GM18511 (cell line): ENCODE results near the gene TNFAIP2.

Source experiments
- ATAC-seq: cut with Tn5 transposase; IDR thresholded peaks from one replicate; pipeline ENCODE4 v1.9.1; 2021; ENCODE audit warnings: mild to moderate bottlenecking, moderate library complexity; ENCODE audit not compliant: unreplicated experiment

Gene TNFAIP2

DNA sequence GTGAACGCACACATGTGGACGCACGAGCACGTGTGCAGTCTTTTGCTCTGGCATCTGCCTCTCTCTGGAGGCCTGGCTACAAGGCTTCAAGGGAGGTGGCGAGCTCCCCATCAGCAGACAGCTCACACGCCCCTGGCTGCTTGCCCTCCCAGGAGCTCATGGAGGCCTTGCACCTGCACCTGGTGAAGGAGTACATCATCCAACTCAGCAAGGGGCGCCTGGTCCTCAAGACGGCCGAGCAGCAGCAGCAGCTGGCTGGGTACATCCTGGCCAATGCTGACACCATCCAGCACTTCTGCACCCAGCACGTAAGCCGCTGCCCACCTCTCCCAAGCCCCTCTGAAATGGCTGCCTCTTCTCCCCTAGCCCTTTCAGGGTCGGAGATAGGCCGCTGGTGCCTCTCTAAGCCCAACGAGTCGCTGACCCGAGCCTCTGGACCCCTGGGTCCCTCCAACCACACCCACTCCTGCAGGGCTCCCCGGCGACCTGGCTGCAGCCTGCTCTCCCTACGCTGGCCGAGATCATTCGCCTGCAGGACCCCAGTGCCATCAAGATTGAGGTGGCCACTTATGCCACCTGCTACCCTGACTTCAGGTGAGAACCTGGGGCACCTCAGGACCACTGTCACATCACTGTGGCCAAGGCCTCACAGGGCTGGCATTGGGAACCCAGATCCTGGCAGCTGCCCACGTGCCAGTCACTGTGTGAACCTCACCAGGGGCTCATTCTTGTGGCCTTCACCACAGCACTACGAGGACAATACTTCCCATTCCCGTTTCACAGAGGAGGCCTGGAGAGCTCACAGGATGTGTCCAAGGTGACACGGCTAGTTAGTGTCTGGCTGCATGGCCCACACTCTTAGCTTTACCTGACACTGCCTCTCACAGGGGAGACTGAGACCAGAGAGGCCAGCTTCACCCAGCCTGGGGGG, 10.2 kb downstream of the TNFAIP2 start:
- ATAC-seq = no peak

DNA sequence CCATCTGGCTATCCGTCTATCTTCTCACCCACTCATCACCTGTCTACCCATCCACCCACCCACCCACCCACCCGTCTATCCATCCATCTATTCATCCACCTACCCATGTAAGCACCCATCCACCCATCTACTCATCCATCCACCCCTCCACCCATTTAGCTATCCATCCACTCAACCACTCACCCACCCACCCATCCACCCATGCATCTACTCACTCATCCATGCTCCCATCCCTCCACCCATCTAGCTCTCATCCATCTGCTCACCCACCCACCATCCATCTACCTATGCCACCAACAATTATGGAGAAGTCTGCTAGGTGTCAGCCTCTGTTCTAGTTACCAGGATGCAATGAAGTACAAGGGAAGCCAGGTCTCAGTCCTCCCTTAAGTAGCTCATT, 11.1 kb downstream of the TNFAIP2 start:
- no peak for ATAC-seq

DNA sequence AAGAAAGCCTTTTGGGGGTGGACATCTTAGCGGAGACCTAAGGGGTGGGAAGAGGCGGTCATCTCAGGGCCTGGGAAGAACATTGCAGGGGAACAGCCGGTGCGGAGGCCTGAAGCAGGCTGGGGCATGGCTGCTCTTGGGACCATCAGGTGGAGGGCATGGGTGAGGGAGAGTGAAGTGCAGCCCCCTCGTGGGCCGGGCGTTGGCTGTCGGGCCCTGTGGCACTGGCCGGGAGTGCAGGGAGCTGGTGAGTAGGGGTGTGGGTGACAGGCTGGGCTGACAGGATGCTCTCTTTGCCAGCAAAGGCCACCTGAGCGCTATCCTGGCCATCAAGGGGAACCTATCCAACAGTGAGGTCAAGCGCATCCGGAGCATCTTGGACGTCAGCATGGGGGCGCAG, 11.7 kb downstream of the TNFAIP2 start:
- ATAC-seq = no peak

DNA sequence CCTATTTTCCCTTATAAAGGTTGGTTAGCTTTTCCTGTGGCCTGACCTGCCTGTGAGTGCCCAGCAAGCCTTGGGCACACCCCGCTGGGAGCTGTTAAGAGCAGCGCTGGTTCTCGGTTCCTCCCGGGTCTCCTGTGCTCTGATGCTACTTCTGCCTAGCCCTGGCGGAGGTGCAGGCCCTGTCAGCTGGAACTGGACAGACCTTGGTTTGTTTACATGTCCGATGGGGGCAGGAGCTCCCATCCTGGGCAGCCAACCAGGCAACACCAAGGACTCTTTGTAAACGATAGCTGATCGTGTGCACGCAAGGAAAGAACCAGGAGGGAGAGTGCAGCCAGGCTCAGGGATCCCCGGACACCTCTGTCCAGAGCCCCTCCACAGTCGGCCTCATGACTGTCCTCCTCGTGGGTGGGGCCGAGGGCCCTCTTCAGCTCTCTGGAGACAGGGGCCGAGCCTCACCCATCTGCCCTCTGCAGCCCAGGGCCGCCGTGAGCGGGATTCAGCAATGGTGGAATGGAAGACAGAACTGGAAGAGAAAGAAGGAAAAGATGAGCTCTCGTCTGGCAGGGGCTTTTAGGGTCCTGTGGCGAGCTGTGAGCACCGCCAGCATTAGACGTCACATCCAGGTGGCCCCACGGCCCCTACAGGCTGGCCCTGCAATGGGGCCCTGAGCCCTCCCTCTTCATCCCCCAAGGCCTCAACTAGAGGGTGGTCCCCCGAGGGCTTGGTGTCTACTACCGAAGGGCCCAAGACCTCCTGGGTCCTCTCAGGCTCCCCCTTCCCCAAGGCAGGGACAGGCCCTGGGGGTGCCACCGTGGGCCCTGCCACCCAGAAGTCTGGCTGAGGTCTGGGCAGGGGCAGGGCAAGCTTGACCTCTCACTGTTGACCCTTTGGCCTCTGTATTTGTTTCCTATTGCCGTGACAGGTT, 12.3 kb downstream of the TNFAIP2 start:
- ATAC-seq = no peak

DNA sequence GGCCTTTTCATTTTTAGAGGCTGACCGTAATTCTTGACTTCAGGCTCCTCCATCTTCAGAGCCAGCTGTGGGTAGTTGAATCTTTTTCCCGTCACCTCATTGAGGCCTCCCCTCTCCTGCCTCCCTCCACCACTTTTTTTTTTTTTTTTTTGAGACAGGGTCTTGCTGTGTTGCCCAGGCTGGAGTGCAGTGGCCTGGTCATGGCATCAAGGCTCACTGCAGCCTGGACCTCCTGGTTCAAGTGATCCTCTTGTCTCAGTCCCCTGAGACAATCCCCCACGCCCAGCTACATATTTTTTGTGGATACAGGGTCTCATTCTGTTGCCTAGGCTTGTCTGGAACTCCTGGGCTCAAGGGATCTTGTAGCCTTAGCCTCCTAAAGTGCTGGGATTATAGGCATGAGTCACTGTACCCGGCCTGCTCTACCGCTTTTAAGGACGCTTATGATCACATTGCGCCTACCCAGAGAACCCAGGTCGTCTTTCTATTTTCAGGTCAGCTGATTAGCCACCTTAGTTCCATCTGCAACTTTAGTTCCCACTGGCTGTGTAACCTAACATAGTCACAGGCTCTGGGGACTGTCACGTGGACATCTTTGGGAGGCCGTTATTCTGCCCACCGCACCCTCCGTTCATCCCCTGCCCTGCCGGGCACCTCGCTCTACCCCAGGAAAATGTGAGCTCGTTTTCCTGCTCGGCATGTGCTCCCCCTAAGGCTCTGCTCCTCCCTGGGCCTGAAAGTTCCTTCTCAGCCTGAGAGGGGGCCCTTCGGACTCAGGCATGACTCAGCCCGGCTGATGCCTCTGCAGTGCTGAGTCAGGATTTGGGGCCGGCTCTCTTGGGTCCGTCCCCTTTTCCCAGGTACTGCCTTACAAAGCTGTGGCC, 13.4 kb downstream of the TNFAIP2 start:
- ATAC-seq = no peak

DNA sequence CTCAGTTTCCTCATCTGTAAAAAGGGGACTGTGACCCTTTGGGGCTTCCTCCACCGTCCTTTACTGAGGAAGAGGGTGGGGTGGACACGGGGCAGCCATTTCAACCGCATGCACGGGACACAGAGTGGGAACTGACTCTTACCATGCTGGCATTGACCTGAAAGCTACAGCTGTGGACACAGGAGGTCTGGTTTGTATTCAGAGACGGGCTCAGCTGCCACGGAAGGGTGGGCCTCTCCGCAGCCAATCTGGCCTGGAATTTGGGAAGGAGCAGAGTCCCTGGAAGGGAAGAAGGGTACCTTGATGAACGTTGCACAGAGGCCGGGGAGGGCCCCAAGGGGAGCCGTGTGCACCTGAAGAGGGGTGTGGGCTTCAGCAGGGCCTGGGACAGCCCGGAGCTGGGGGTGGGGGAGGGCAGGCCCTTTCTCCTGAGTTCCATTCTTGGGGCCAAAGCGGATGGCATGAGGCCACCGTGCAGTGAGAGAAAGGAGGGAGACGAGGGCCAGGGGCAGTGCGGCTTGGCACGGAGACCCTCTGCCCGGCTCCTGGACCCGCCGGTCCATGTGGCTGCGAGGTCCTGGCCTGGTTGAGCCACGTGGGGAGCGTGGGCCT, 14.5 kb downstream of the TNFAIP2 start:
- no peak for ATAC-seq

DNA sequence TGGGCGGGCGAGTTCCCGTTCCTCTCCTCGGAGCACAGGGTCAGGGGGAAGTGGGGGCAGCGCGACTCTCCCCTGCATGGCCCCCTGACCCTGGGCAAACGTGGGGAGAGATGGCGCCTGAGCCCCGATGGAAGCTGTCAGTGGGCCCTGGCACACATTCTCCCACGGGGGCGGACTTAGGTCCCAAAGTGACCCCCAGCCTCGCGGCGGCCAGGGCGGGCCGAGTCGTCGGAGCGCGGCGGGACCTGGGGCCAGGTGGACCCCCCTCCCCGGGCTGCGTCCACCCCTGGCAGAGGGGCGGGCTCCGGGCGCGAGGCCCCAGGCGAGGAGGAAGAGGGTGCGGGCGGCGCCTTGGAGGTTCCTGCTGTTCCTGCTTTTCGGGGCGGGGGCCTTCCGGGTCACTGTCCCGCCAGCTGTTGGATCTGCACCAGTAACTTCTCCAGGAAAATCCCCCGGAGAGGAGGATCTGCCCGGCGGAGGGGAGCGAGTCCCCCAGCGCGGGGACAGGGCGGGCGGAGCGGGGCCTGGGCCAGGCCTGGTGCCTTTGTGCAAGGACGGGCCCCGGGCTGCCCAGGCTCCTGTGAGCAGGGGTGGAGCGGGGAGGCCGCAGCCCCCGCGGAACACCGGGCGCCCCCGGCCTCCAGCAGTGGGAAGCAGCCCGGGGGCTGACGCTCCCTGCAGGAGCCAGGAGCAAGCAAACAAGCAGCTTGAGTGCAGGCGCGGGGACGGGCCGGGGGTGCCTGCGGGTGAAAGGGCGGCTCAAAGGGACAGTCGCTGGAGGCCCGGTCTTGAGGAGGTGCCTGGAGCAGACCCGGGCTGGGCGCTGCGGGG, 15.3 kb downstream of the TNFAIP2 start:
- ATAC-seq = no peak

DNA sequence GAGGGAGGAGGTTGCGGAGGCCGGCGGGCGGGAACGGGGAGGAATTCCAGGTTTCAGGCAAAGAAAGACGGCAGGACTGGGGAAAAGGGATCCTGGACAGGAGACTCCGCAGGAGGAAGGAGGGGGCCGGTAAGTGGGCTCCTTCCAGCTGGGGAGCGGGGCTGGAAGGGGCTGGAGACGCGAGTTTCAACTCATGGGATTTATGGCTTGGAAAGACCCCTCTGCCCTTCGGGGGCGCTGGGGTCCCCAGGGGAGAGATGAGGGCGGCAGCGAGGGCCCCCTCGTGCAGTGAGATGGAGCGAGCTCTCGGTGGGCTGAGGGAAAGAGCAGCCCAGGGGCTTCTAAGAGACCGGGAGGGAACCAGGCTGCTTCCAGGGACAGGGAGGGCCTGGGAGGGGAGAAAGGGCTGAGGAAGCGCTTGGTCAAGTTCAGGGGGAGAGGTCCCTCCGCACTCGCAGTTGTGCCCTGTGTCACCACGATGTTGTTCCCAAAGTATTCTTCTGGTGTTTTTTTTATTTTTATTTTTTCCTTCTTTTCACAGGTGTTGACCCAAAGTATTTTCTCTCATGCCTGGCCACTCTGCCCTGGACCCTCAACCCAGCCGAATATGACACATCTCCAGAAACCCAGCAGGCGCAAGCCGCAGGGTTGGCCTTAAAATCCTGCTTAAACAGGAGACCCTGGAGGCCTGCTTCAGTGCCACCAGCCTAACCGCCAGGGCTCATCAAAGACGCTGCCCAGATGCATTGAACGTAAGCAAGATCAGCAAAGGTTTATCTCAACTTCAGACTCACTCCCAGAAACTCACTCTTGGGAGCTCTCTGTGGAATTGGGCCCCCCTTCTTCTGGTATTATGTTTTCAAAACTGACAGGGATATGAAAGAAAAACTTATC, 16.1 kb downstream of the TNFAIP2 start:
- no peak for ATAC-seq

DNA sequence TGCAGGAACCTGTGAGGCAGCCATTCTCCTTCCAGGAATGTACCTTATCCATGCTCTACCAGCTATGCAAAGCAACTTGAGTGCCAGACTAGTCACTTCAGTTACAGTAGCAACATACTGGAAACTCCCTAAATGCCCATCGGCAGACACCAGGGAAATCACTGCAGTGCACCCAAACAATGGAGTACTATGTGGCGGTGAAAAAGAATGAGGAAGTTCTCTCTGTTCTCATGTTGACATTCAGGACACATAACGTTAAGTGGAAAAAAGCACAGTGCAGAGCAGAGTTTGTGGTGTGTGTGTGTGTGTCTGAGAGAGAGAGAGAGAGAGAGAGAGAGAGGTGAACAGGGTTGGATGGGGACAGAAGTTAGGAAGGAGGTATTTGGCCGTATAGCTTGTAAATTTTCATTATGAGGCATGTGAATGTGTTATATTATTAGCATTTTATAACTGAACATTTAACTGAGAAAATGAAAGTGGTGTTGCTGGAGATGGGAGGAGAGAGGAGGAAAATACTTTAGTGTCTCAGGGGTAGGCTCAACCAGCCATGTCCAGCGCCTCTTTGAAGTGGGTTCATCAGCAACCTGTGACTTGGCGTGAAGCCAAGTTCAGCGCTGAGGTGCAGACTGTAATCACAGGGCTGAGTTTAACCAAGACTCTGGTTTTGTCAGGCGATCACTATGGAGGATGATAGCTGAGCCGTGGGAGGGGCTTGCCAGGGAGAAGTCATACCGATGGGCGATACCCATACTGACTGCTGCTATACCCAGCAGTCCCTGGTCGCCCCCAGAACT, 17.3 kb downstream of the TNFAIP2 start:
- no peak for ATAC-seq

DNA sequence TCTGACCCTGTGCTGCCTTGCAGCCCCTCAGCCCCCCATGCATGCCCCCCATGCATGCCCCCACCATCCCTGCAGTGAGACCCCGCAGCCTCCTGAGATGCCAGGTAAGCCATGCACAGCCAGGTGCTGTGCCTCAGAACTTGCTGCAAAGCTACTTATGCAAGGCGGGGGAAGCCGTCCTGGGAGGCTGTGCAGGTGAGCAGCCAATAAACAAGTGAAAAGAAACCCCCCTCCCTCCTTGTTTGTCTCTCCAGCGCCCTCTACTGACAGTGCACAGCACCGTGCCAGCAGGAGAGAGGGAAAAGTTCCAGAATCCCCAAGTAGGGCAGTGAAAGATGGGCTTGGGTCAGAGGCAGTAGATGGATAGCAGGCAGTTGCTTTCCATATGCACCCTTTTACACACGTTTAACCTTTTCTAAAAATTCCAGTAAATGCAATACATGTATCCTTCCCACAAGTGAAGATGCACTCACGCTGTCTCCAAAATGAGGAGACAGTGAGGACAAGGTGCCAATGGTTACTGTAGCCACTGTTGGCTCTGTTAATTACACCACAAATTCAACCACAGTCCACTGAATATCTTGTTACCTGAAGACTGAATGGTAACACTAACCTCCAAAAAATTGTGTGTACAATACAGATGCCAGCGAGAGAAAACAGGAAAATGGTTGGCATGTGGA, 18.0 kb downstream of the TNFAIP2 start:
- no peak for ATAC-seq

DNA sequence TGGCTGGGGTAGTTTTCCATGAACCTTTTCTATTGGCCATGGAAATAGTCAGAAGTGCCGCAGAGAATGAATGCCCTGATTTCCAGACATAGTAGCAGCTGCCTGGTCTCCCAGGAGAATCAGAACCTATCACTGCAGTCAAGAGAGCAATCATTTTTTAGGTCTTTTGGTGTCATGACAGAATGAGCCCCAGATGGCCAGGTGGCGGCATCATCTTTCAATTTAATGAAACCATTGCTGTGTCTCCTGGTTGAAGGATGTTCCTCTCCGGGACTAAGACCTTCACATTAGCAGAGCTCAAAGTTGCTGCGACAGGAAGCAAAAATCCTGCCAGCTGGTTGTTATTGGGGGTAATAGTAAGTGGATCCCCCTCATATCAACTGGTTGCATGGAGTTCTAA, 18.8 kb downstream of the TNFAIP2 start:
- no peak for ATAC-seq

DNA sequence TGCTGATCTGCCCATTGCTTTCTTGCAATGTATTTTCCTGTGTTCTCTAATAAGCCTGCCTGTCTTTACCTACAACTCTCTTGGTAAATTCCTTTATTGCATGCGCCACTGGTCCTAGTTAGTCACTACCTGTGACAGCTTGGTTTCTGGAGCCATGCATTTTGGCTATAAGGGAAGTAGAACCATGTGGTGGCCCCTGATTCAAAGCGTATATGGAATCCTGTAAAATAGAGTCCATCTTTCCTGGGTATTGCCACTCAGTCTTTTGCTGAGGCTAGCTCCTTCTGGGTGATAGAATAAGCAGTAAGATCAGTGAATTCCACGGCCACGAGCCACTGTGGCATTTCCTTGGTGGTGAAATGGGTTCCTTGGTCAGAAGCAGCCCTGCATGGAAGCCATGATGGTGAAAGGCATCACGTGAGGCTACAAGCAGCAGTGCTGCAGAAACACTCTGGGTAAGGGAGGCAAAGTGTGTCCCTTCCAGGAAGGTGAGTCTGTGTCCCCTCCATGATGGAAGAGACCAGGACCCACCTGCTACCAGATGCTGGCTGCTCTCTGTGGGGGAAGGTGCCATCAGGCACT, 19.6 kb downstream of the TNFAIP2 start:
- no peak for ATAC-seq

DNA sequence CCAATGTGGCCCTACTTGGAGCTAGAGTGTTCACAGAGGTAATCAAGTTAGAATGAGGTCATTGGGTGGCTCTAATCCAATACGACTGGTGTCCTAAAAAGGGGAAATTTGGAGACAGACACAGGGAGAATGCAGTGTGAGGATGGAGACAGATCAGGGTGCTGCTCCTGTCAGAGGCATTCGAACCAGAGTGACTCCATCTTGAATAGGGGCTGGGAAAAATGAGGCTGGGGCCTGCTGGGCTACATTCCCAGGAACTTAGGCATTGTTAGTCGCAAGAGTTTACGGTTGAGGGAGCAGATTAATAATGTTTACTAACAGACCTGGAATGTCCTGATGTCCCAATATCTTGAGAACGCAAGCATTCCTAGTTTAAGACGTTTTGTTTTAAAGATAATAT, 20.2 kb downstream of the TNFAIP2 start:
- no peak for ATAC-seq

DNA sequence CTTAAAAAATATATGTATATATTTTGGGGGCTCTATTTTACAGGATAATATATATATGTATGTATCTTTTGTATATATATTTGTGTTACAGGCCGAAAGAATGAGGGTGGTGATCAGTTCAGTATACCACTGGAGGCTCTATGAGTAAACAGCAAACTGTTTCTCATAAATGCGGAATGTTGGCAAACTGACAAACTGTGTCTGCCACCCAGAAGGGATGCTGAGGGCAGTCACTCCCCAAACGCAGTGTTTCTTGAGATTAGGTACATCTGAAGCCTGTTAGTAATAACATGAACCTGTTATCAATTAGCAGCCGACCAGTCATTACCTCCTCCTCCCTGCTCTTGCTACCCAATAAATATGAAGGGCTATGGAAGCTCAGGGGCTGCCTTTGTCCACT, 20.8 kb downstream of the TNFAIP2 start:
- ATAC-seq = no peak

DNA sequence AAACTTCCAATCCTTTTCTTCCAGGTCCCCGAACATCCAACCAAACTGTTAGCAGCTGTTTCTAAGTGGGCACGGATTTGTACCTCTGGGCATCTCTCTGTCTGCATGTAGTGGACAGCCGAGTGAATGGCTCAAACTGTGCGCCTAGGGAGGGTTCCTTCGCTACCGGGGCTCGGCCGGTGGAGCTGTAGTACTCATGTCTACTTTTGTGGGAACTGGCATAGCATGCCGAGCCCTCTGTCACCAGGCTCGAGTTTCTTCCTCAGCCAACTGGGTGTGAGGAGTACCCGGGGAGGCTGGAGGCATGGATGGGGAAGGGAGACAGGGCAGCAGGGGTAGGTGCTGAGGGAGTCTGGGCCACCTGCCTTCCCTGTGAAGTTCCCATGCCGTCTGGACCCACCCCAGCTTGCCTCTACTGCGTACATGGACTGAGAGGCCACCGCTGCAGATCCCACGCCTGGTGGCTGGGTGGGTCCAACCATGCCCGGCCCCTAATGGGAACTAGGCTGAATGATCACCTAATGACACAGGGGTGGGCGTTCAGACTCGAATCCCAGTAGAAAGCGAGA, 23.0 kb downstream of the TNFAIP2 start:
- ATAC-seq = no peak
